ENCODE data around the gene RNASEH1. TPM values are rescaled to one million over a fixed set of nuclear protein-coding genes. Genes with fewer than 3 reads are reported as not detected.

RNASEH1 gene
- total RNA-seq, 1 experiment from 2014 or later, result 42.0 TPM

GRCh38 chr2:3598912-3599854, 41.0 kb upstream of the RNASEH1 start:
- no peak overlapping the region for H3K56ac ChIP-seq (ENCODE audit: insufficient read length, low read depth, low read length)
- Mint-ChIP-seq H3K27ac (no peak overlapping the region), H3K4me3 (no peak overlapping the region), H3K9me3 (no peaks in the 10 kb centered on the region), H3K4me1 (peaks cover 3 to 13% of the 10 kb centered on the region in 2 experiments; a peak in 3 of 4 replicates), H3K27me3 (ENCODE audit: low read depth) (peaks cover 15% of the 10 kb centered on the region), H3K36me3 (ENCODE audit: insufficient read depth in 1 of 3, low read depth in 3 of 3) (no peaks in the 10 kb centered on the region)
- no peaks in the 10 kb centered on the region for H3K9me3 ChIP-seq (ENCODE audit: control insufficient read depth, low read depth, low read length)
- no peak overlapping the region for H3K18ac ChIP-seq (ENCODE audit: insufficient read length, low read depth, low read length)
- no peak overlapping the region for H4K8ac ChIP-seq (replicated peaks; ENCODE audit: insufficient read length, low read depth, low read length)
- no peaks in the 10 kb centered on the region for H4K20me1 ChIP-seq (ENCODE audit: control insufficient read depth, insufficient read depth, insufficient read length)
- no peaks in the 10 kb centered on the region for H3K27me3 ChIP-seq (ENCODE audit: insufficient read depth, low read length)
- H2BK120ac ChIP-seq (ENCODE audit: low read depth, low read length, poor library complexity, severe bottlenecking), result no peak overlapping the region
- H3T11ph ChIP-seq (ENCODE audit: low read length), result no peak overlapping the region
- no peaks in the 10 kb centered on the region for H3K79me2 ChIP-seq (ENCODE audit: insufficient read depth, low read length)
- no peak overlapping the region for H2BK5ac ChIP-seq (ENCODE audit: insufficient read length, low read length)
- no peaks in the 10 kb centered on the region for H3K79me1 ChIP-seq (ENCODE audit: insufficient read depth, low read depth, low read length, poor library complexity, severe bottlenecking)
- no peak overlapping the region for H2AK5ac ChIP-seq (ENCODE audit: insufficient read length, low read length)
- no peak for TF ChIP-seq CTCF (conservative IDR thresholded peaks at IDR 0.05)
- no peak overlapping the region for H2BK15ac ChIP-seq (ENCODE audit: low read depth, low read length)
- H3K9ac ChIP-seq (ENCODE audit: extremely low read depth, insufficient read length, low read length), result no peak overlapping the region
- H3K4ac ChIP-seq (ENCODE audit: low read depth, low read length), result no peak overlapping the region
- H3K4me2 ChIP-seq (ENCODE audit: insufficient read depth, insufficient read length, low read length), result no peak overlapping the region
- no peaks in the 10 kb centered on the region for H3K23me2 ChIP-seq (ENCODE audit: insufficient read length, low read depth, low read length, poor library complexity, severe bottlenecking)
- H2BK20ac ChIP-seq (ENCODE audit: low read depth, low read length, poor library complexity, severe bottlenecking), result no peak overlapping the region
- H3K23ac ChIP-seq (ENCODE audit: insufficient read length, low read depth, low read length), result no peak overlapping the region
- H4K91ac ChIP-seq (ENCODE audit: insufficient read length, low read depth, low read length), result no peak overlapping the region
- DNase-seq, result no peak
- no CpG with 5 or more reads among the region's 22 CpGs for WGBS (ENCODE audit: extremely low coverage, insufficient read length, low lambda C conversion rate)
- no peak overlapping the region for H4K5ac ChIP-seq (ENCODE audit: insufficient read length, low read depth, low read length)
- no peaks in the 10 kb centered on the region for H3K4me1 ChIP-seq (ENCODE audit: insufficient read depth, low read length)
- H2BK12ac ChIP-seq (ENCODE audit: insufficient read length, low read depth, low read length), result no peak overlapping the region
- no peak overlapping the region for H3K14ac ChIP-seq (ENCODE audit: insufficient read depth, low read length)
- H3K27ac ChIP-seq (ENCODE audit: insufficient read length, low read depth, low read length), result no peak overlapping the region
- no peak overlapping the region for H2AFZ ChIP-seq (ENCODE audit: low read length)
